Stomach (tissue), 4 donors: ENCODE data around the gene SMIM1.
"Not testable (repeated sequence)": the region's sequence is repeated elsewhere in the genome, so short reads cannot be mapped to it uniquely, and the experiment has no call there.

Source experiments
- POLR2A ChIP-seq, 4 donors: fragments of 450-650 bp; IDR thresholded peaks; one replicate each; pipeline ENCODE4 v1.6.1; 2016; ENCODE audit warnings: antibody characterized with exemption in 4 of 4, control low read depth in 2 of 4, mild to moderate bottlenecking in 1 of 4, moderate library complexity in 1 of 4
- POLR2AphosphoS5 ChIP-seq, 3 donors: sonication (generic); formaldehyde crosslinking; IDR thresholded peaks; one replicate each; pipeline ENCODE4 v1.6.1; 2016; ENCODE audit warnings: antibody characterized with exemption in 3 of 3
- TF ChIP-seq, protein P1 (sequence below), 7 experiments: fragments of 450-650 bp in 4 of 7; fragments of 200-600 bp in 3 of 7; sonication (generic) in 3 of 7; IDR thresholded peaks; one replicate each; pipeline ENCODE4 v1.5.1; 2016 to 2019; ENCODE audit warnings: antibody characterized with exemption in 7 of 7, control low read depth in 2 of 7, mild to moderate bottlenecking in 1 of 7

GRCh38 chr1:3804627-3804944 is 32.0 kb downstream of the SMIM1 start:
- TF ChIP-seq, protein P1, sequence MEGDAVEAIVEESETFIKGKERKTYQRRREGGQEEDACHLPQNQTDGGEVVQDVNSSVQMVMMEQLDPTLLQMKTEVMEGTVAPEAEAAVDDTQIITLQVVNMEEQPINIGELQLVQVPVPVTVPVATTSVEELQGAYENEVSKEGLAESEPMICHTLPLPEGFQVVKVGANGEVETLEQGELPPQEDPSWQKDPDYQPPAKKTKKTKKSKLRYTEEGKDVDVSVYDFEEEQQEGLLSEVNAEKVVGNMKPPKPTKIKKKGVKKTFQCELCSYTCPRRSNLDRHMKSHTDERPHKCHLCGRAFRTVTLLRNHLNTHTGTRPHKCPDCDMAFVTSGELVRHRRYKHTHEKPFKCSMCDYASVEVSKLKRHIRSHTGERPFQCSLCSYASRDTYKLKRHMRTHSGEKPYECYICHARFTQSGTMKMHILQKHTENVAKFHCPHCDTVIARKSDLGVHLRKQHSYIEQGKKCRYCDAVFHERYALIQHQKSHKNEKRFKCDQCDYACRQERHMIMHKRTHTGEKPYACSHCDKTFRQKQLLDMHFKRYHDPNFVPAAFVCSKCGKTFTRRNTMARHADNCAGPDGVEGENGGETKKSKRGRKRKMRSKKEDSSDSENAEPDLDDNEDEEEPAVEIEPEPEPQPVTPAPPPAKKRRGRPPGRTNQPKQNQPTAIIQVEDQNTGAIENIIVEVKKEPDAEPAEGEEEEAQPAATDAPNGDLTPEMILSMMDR (IDR thresholded peaks at IDR 0.05), result not testable (repeated sequence)
- TF ChIP-seq POLR2A, POLR2AphosphoS5 (IDR thresholded peaks at IDR 0.05): not testable (repeated sequence)
